IMR-90 (cell line): ENCODE data around the gene DNAJC7. TPM values are rescaled to one million over a fixed set of nuclear protein-coding genes. Genes with fewer than 3 reads are reported as not detected.

Experiments used
- ATAC-seq: fragments of 200-7000 bp; cut with Tn5 transposase; 2 replicates; pipeline ENCODE4 v1.9.1; 2020; ENCODE audit warnings: low read depth, mild to moderate bottlenecking, moderate library complexity
- BruUV-seq: library from RNA; stranded (reverse); fragments of 400-500 nt; replicated peaks from 2 replicates; lab custom pipeline; 2021; lab: Mats Ljungman, UMichigan
- CTCF ChIA-PET: fragments of 300-600 bp; formaldehyde crosslinking; extraction: SDS; loops from one replicate; lab custom pipeline; 2021; ENCODE audit warnings: antibody characterized with exemption; lab: Yijun Ruan, JAX
- POLR2A ChIA-PET: fragments of 300-600 bp; sonication (Branson Sonifier 250); formaldehyde crosslinking; loops from one replicate; lab custom pipeline; 2022; ENCODE audit warnings: antibody characterized with exemption; ENCODE audit not compliant: unreplicated experiment; lab: Charles Lee
- DNase-seq: peaks from one replicate; pipeline ENCODE4 v3.0.0; 2013
- H2AFZ ChIP-seq: replicated peaks from 2 replicates; pipeline ENCODE3; 2013; ENCODE audit warnings: low read length, mild to moderate bottlenecking; ENCODE audit not compliant: poor library complexity
- H2AK5ac ChIP-seq: 2 replicates; pipeline ENCODE4 v1.6.1; 2013; ENCODE audit warnings: low read depth, low read length, inconsistent platforms
- H2AK9ac ChIP-seq: replicated peaks from 2 replicates; pipeline ENCODE3; 2013; ENCODE audit warnings: mild to moderate bottlenecking, low read depth, low read length, moderate library complexity; ENCODE audit not compliant: poor library complexity
- H2BK120ac ChIP-seq: 2 replicates; pipeline ENCODE4 v1.6.1; 2013; ENCODE audit warnings: low read depth, low read length, inconsistent platforms
- H2BK15ac ChIP-seq: 3 replicates; pipeline ENCODE4 v1.6.1; 2013; ENCODE audit warnings: low read depth, low read length, inconsistent platforms
- H2BK20ac ChIP-seq: 2 replicates; pipeline ENCODE4 v1.6.1; 2013; ENCODE audit warnings: low read depth, mild to moderate bottlenecking, inconsistent platforms, low read length, moderate library complexity
- H2BK5ac ChIP-seq: 2 replicates; pipeline ENCODE4 v1.6.1; 2013; ENCODE audit warnings: mild to moderate bottlenecking, low read depth, low read length, inconsistent platforms; ENCODE audit not compliant: poor library complexity, severe bottlenecking
- H3K14ac ChIP-seq: replicated peaks from 2 replicates; pipeline ENCODE4 v1.6.1; 2013; ENCODE audit warnings: low read depth, low read length, inconsistent platforms
- H3K18ac ChIP-seq: 2 replicates; pipeline ENCODE4 v1.6.1; 2013; ENCODE audit warnings: low read depth, low read length, control low read depth
- H3K23ac ChIP-seq: 2 replicates; pipeline ENCODE4 v1.6.1; 2013; ENCODE audit warnings: low read depth, low read length, inconsistent platforms
- H3K27ac ChIP-seq: 2 replicates; pipeline ENCODE4 v1.5.1; 2013; ENCODE audit warnings: mild to moderate bottlenecking, control low read depth, low read length; ENCODE audit not compliant: insufficient read depth
- H3K27me3 ChIP-seq: 2 replicates; pipeline ENCODE4 v1.6.1; 2013; ENCODE audit warnings: low read length; ENCODE audit not compliant: control insufficient read depth, insufficient read depth
- H3K36me3 ChIP-seq: 2 replicates; pipeline ENCODE4 v1.6.1; 2013; ENCODE audit warnings: low read length, mixed read lengths; ENCODE audit not compliant: control insufficient read depth, insufficient read depth
- H3K4ac ChIP-seq: 2 replicates; pipeline ENCODE4 v1.6.1; 2013; ENCODE audit warnings: low read depth, low read length, inconsistent platforms
- H3K4me1 ChIP-seq: 2 replicates; pipeline ENCODE4 v1.6.1; 2013; ENCODE audit warnings: low read length, mixed read lengths; ENCODE audit not compliant: control insufficient read depth, insufficient read depth
- H3K4me2 ChIP-seq: 2 replicates; pipeline ENCODE4 v1.6.1; 2013; ENCODE audit warnings: low read depth, mild to moderate bottlenecking, control low read depth, low read length, moderate library complexity
- H3K4me3 ChIP-seq: 2 replicates; pipeline ENCODE4 v1.5.1; 2013; ENCODE audit warnings: low read depth, mild to moderate bottlenecking, control low read depth, low read length, moderate library complexity; ENCODE audit not compliant: insufficient read depth
- H3K56ac ChIP-seq: 2 replicates; pipeline ENCODE4 v1.6.1; 2013; ENCODE audit warnings: low read length, inconsistent platforms; ENCODE audit not compliant: insufficient read depth; ENCODE audit errors: extremely low read depth
- H3K79me1 ChIP-seq, 2 experiments: 2 replicates each; pipeline ENCODE4 v1.6.1; 2013; ENCODE audit warnings: low read length in 2 of 2, inconsistent platforms in 1 of 2, low read depth in 1 of 2
- H3K9ac ChIP-seq: 2 replicates; pipeline ENCODE4 v1.6.1; 2013; ENCODE audit warnings: low read depth, low read length, control low read depth
- H3K9me1 ChIP-seq: 2 replicates; pipeline ENCODE4 v1.6.1; 2013; ENCODE audit warnings: low read length, inconsistent platforms; ENCODE audit not compliant: insufficient read depth
- H3K9me3 ChIP-seq: 2 replicates; pipeline ENCODE4 v1.6.1; 2013; ENCODE audit warnings: low read length; ENCODE audit not compliant: control insufficient read depth, insufficient read depth
- H4K20me1 ChIP-seq: 2 replicates; pipeline ENCODE4 v1.6.1; 2013; ENCODE audit warnings: low read length, inconsistent platforms; ENCODE audit not compliant: insufficient read depth
- H4K5ac ChIP-seq: 2 replicates; pipeline ENCODE4 v1.6.1; 2013; ENCODE audit warnings: mild to moderate bottlenecking, low read depth, low read length, control low read depth
- H4K8ac ChIP-seq, 2 experiments: 2 replicates each; pipeline ENCODE4 v1.6.1; 2013; ENCODE audit warnings: low read depth in 2 of 2, low read length in 2 of 2, control low read depth in 1 of 2, inconsistent platforms in 1 of 2
- H4K91ac ChIP-seq: 2 replicates; pipeline ENCODE4 v1.6.1; 2013; ENCODE audit warnings: low read depth, low read length, inconsistent platforms; ENCODE audit not compliant: insufficient read depth
- BHLHE40 ChIP-seq: fragments of 150-350 bp; IDR thresholded peaks from 2 replicates; pipeline ENCODE4 v1.6.1; 2016; ENCODE audit warnings: mild to moderate bottlenecking, low read depth, low read length
- CEBPB ChIP-seq: IDR thresholded peaks from 2 replicates; pipeline ENCODE4 v1.6.1; 2012; ENCODE audit warnings: low read depth, low read length, improper control_type of control experiment
- FOS ChIP-seq: fragments of 150-350 bp; IDR thresholded peaks from 2 replicates; pipeline ENCODE4 v1.6.1; 2016; ENCODE audit warnings: low read depth, low read length
- MAFK ChIP-seq: IDR thresholded peaks from 2 replicates; pipeline ENCODE4 v1.6.1; 2012; ENCODE audit warnings: low read depth, low read length, improper control_type of control experiment
- MAZ ChIP-seq: IDR thresholded peaks from 2 replicates; pipeline ENCODE4 v1.6.1; 2012; ENCODE audit warnings: low read depth, mild to moderate bottlenecking, low read length, improper control_type of control experiment, moderate library complexity, borderline replicate concordance
- NFE2L2 ChIP-seq: fragments of 150-350 bp; IDR thresholded peaks from 2 replicates; pipeline ENCODE4 v1.6.1; 2016; ENCODE audit warnings: low read depth, mild to moderate bottlenecking, low read length
- POLR2A ChIP-seq: IDR thresholded peaks from 2 replicates; pipeline ENCODE4 v1.6.1; 2012; ENCODE audit warnings: mild to moderate bottlenecking, low read depth, low read length
- RCOR1 ChIP-seq: IDR thresholded peaks from 2 replicates; pipeline ENCODE4 v1.6.1; 2012; ENCODE audit warnings: mild to moderate bottlenecking, low read length, improper control_type of control experiment; ENCODE audit not compliant: insufficient replicate concordance
- WGBS, 2 experiments: methylation state at CpG; one replicate each; pipeline versions ENCODE4 v1.1.5 to v1.1.7; 2013; ENCODE audit warnings: missing lambda C conversion rate in 2 of 2; ENCODE audit not compliant: insufficient read length in 1 of 2; ENCODE audit errors: extremely low coverage in 2 of 2; 5-methylcytosine and 5-hydroxymethylcytosine counted together
- dilution Hi-C: fragments of 300-500 bp; cut with HindIII; formaldehyde crosslinking; loops from one replicate; pipeline ENCODE4 v1.14.3; 2018; ENCODE audit warnings: low sequenced_read_pairs; ENCODE audit not compliant: unreplicated experiment
- in situ Hi-C: fragments of 300-500 bp; cut with MboI; formaldehyde crosslinking; loops from 3 replicates; pipeline ENCODE4 v1.14.3; 2019; ENCODE audit warnings: low sequenced_read_pairs, inconsistent platforms, mixed read lengths
- intact Hi-C: fragments of 100-400 bp; cut with micrococcal nuclease; formaldehyde crosslinking; loops from 2 replicates; pipeline ENCODE4 v1.10.0; 2022
- polyA plus RNA-seq, 3 experiments: library from polyadenylated mRNA; depleted of rRNA; stranded (reverse); fragments of >200 nt; gene quantifications; 2 replicates each; pipeline ENCODE4 v1.2.3, GENCODE V29; 2012; ENCODE audit warnings: low replicate concordance in 1 of 3
- total RNA-seq: library from RNA; depleted of rRNA; stranded (reverse); fragments of >200 nt; gene quantifications from 2 replicates; pipeline ENCODE4 v1.2.3, GENCODE V29; 2012
- TF ChIP-seq, protein P1 (sequence below): fragments of 150-350 bp; IDR thresholded peaks from 2 replicates; pipeline ENCODE4 v1.6.1; 2017; ENCODE audit warnings: mild to moderate bottlenecking, antibody characterized with exemption, low read length, low read depth

DNAJC7 gene
- total and polyA plus RNA-seq, 2 of the 4 experiments (the other 2 are of a cell fraction): 49.3 to 71.7 TPM

DNA sequence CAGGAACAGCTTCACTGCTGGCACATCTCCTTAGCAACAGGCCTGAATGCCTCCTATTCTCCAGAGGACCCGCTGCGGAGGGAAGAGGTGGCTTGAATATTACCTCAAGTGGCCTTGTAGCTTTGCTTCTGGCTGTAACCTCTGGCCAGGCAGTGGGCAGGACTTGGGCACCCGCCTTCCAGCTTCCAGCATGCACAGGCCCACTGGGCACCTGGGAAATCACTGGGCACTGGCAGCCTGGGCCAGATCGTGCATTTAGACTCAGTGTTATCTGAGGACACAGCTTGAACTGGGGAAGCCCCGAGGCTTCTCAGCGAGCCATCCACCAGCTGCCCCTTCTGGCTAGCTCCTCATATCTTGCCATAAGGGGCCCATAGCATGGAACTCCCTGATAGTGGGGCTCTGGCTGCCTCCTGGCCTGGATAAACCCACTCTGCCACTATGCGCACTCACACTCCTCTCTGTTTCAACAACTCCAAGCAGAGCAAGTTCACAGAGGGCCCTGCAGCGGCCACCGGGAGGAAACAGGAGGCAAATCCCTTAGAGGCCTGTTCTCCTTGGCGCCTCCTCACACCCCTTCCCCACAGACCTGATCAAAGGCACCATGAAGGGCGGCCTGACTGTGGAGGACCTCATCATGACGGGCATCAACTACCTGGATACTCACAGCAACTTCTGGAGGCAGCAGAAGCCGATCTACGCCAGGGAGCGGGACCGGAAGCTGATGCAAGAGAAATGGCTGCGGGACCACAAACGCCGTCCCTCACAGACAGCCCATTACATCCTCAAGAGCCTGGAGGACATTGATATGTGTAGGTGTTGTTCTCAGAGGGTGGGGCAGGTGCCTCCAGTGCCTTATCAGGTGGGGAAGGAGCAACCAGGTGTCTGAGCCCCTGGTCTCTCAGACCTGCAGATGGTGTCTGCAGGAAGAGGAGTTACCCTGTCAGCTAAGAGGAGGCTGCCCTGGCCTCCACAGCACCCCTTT is 79.0 kb downstream of the DNAJC7 start:
- 83% methylated on average over 5 of the region's 19 CpGs; no CpG with 5 or more reads in 1 of the 2 experiments for WGBS, 2 experiments
- Histone ChIP-seq H3K27me3 (no peaks in the 10 kb centered on the region), H3K23ac (no peak overlapping the region), H2BK120ac (no peak overlapping the region), H2BK15ac (no peak overlapping the region), H3K4me1 (no peaks in the 10 kb centered on the region), H2AK9ac (no peak overlapping the region), H3K18ac (no peak overlapping the region), H3K56ac (no peak overlapping the region), H4K8ac (no peak overlapping the region), H2BK5ac (no peak overlapping the region), H4K5ac (no peak overlapping the region), H2AFZ (no peak overlapping the region), H2BK20ac (no peak overlapping the region), H3K14ac (no peak overlapping the region), H3K9me1 (no peaks in the 10 kb centered on the region; the same call in 1 of the 2 replicates), H3K4me2 (no peak overlapping the region), H3K4me3 (no peak overlapping the region), H3K27ac (no peak overlapping the region), H3K79me1 (no peaks in the 10 kb centered on the region), H4K20me1 (no peaks in the 10 kb centered on the region), H3K9me3 (no peaks in the 10 kb centered on the region), H2AK5ac (no peak overlapping the region), H3K36me3 (peaks cover 3% of the 10 kb centered on the region), H4K91ac (no peak overlapping the region), H3K4ac (no peak overlapping the region), H3K9ac (no peak overlapping the region)
- in situ Hi-C loops (no loop called here), dilution Hi-C loops (no loop called here), intact Hi-C loops (no loop called here)
- no peak for ATAC-seq
- POLR2A ChIA-PET: no interaction called here
- CTCF ChIA-PET: no interaction called here
- BruUV-seq: no TSS peak
- DNase-seq: no peak
- TF ChIP-seq NFE2L2: no peak
- no peak for TF ChIP-seq RCOR1
- no peak for TF ChIP-seq CEBPB
- no peak for TF ChIP-seq POLR2A
- no peak for TF ChIP-seq FOS
- TF ChIP-seq MAZ: no peak
- TF ChIP-seq, protein P1, sequence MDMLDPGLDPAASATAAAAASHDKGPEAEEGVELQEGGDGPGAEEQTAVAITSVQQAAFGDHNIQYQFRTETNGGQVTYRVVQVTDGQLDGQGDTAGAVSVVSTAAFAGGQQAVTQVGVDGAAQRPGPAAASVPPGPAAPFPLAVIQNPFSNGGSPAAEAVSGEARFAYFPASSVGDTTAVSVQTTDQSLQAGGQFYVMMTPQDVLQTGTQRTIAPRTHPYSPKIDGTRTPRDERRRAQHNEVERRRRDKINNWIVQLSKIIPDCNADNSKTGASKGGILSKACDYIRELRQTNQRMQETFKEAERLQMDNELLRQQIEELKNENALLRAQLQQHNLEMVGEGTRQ: no peak
- TF ChIP-seq MAFK: no peak
- no peak for TF ChIP-seq BHLHE40
